Raji (cell line): ENCODE results near the gene ZNF521.

ENCODE experiments used
- POLR2A ChIP-seq: IDR thresholded peaks from 2 replicates; pipeline ENCODE4 v1.6.1; 2011; ENCODE audit warnings: low read depth, low read length, control low read depth; ENCODE audit not compliant: insufficient read depth

ZNF521 gene

GRCh38 chr18:25310045-25310444 is 41.9 kb downstream of the ZNF521 start:
- no peak for TF ChIP-seq POLR2A

- TF ChIP-seq POLR2A = no peak
Measured at GRCh38 chr18:25308381-25308780, 43.6 kb downstream of the ZNF521 start.

GRCh38 chr18:25307192-25307591 is 44.8 kb downstream of the ZNF521 start:
- no peak for TF ChIP-seq POLR2A

GRCh38 chr18:25306671-25307070 is 45.3 kb downstream of the ZNF521 start:
- no peak for TF ChIP-seq POLR2A

- no peak for TF ChIP-seq POLR2A
Measured at GRCh38 chr18:25305584-25305983, 46.4 kb downstream of the ZNF521 start.

- no peak for TF ChIP-seq POLR2A
Measured at GRCh38 chr18:25300492-25300891, 51.5 kb downstream of the ZNF521 start.

GRCh38 chr18:25299426-25300300 is 52.3 kb downstream of the ZNF521 start:
- no peak for TF ChIP-seq POLR2A

GRCh38 chr18:25298853-25299274 is 53.1 kb downstream of the ZNF521 start:
- TF ChIP-seq POLR2A = no peak

GRCh38 chr18:25295624-25296138 is 56.3 kb downstream of the ZNF521 start:
- TF ChIP-seq POLR2A = no peak

- TF ChIP-seq POLR2A = no peak
Measured at GRCh38 chr18:25291150-25291549, 60.8 kb downstream of the ZNF521 start.

- TF ChIP-seq POLR2A = no peak
Measured at GRCh38 chr18:25289001-25289631, 62.9 kb downstream of the ZNF521 start.

GRCh38 chr18:25288340-25288938 is 63.5 kb downstream of the ZNF521 start:
- TF ChIP-seq POLR2A = no peak

GRCh38 chr18:25287106-25287505 is 64.9 kb downstream of the ZNF521 start:
- TF ChIP-seq POLR2A = no peak

- TF ChIP-seq POLR2A = no peak
Measured at GRCh38 chr18:25284861-25285550, 67.0 kb downstream of the ZNF521 start.

GRCh38 chr18:25284281-25284680 is 67.7 kb downstream of the ZNF521 start:
- TF ChIP-seq POLR2A = no peak
